AG04449 (cell line): ENCODE data around the gene KIF3B.
A peak's percentile ranks its signal among the peaks of the same experiment; 100 is the strongest.

ENCODE experiments used
- CTCF ChIA-PET: fragments of 350-600 bp; formaldehyde crosslinking; extraction: SDS; loops from one replicate; lab custom pipeline; 2021; ENCODE audit warnings: antibody characterized with exemption; lab: Yijun Ruan, JAX
- POLR2A ChIA-PET: fragments of 400-600, 350-600 bp; formaldehyde crosslinking; extraction: SDS; loops from one replicate; lab custom pipeline; 2020; ENCODE audit warnings: antibody characterized with exemption, inconsistent platforms; lab: Yijun Ruan, JAX
- DNase-seq: peaks from one replicate; pipeline ENCODE4 v3.0.0-alpha.2; 2010; ENCODE audit warnings: low read depth, low spot score
- H3K4me3 ChIP-seq: 2 replicates; pipeline ENCODE4 v1.5.1; 2011; ENCODE audit warnings: low read depth, mild to moderate bottlenecking, control low read depth, low read length
- CTCF ChIP-seq: IDR thresholded peaks from one replicate; pipeline ENCODE4 v1.5.1; 2011; ENCODE audit warnings: mild to moderate bottlenecking, moderate library complexity, low read length, control low read depth, inconsistent platforms; ENCODE audit not compliant: insufficient read depth; ENCODE audit errors: missing control alignments

KIF3B gene

GRCh38 chr20:32357375-32357868 is 80.0 kb downstream of the KIF3B start:
- ChIA-PET POLR2A (interaction anchor here (0.5 to 1.8 kb wide), 7 partner anchors 10 to 386 kb away, joined by 3 to 8 read pairs (median 5); no protein-coding TSS in a partner anchor), CTCF (no interaction called here)
- peak overlapping the region; percentile 91 for H3K4me3 ChIP-seq
- no peak for TF ChIP-seq CTCF
- no peak for DNase-seq

- CTCF ChIA-PET, result no interaction called here
- TF ChIP-seq CTCF, result no peak
- DNase-seq, result peak; percentile 71
- POLR2A ChIA-PET, result interaction anchor here (0.5 to 1.8 kb wide), 7 partner anchors 9 to 386 kb away, joined by 3 to 8 read pairs (median 5); no protein-coding TSS in a partner anchor
- H3K4me3 ChIP-seq, result peak within 1 kb of the TSS; percentile 91
Observed at GRCh38 chr20:32357869-32358631, 80.6 kb downstream of the KIF3B start, which contains the start of gene ASXL1. TSS of gene ASXL1 (plus strand) at chr20:32358331. CDS start at chr20:32358776, 445 bp downstream.

- POLR2A ChIA-PET, result interaction anchor here (1.8 kb wide), 1 partner anchor 16 kb away, joined by 8 read pairs; no protein-coding TSS in a partner anchor
Observed at GRCh38 chr20:32358632-32358882, 81.1 kb downstream of the KIF3B start.

DNA sequence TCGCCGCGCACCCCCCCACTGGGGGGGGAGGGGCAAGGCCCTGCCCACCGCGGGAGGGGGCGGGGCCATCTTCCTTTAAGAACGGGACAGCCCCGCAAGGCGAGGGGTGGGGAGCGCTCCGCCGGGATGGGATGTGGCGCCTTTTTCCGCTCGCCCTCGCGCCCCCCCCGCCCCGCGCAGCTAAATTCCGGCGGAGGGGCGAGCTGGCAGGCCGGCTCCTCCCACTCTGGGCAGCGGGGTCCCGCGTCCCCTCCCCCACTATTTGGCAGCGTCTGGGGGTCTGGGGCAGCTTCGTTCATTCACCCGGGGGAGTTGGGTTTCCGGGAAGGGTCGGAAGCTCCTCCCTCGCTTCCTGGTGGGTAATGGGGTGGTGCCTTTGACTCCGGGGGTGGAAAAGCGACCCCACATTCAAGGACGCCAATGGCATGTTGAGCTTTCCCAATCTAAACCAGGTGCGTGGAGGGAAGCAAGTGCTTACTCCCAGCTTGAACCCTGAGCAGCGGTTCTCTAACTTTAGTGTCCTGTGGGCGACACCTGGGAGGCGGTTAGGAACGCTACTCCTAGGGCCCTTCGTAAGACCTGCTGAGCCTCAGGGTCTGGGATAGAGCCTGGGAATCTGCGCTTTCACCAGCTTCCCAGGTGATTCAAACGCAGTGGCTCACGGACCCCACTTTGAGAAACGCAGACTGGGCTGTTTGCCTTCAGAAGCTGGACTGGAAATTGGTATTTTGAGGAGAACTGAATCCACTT is 81.6 kb downstream of the KIF3B start:
- TF ChIP-seq CTCF, result no peak
- no peak for DNase-seq
- peak overlapping the region; percentile 91 for H3K4me3 ChIP-seq
- ChIA-PET POLR2A (interaction anchor here (0.7 to 1.8 kb wide), 2 partner anchors 12 to 16 kb away, joined by 3 to 8 read pairs; no protein-coding TSS in a partner anchor), CTCF (interaction anchor here (0.9 to 1.8 kb wide), 2 partner anchors 22 to 126 kb away, joined by 4 to 8 read pairs; no protein-coding TSS in a partner anchor)

More at GRCh38 chr20:32358632-32358882, 81.1 kb downstream of the KIF3B start:
- DNase-seq, result no peak
- peak overlapping the region; percentile 91 for H3K4me3 ChIP-seq
- no peak for TF ChIP-seq CTCF
- CTCF ChIA-PET, result interaction anchor here (1.8 kb wide), 1 partner anchor 22 kb away, joined by 8 read pairs; no protein-coding TSS in a partner anchor

DNA sequence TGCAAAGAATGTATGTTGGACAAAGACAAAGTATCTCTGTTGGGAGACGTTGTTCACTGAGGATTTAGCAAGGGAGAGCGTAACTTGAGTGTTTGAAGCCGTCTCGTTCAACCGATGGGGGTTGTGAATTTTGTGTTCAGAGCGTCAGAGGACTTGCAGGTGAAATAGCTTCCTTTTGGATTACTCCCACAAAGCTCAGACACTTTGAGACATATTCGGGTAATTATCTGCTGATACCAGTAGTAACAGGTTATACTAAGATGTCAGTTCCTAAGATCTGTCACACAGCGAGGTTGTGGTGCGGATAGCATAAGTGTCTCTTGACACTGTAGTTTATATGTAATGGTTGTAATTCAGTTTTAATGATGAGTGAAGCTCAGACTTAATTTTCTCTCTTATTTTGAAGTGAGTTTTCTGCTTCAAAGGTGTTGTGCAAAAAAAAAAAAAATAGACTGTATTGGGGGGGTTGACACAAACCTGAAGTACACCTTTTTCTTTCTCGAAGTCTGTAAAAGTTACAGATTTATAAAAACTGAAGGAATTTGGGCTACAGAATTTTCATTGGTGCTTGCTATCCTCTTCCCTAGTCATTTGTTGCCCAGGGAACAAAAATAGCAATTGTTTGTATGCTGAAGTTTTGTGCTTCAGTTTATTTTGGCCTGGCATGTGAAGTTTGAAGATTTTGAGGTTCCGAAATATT is 82.3 kb downstream of the KIF3B start:
- POLR2A ChIA-PET, result interaction anchor here (0.7 kb wide), 1 partner anchor 11 kb away, joined by 3 read pairs; no protein-coding TSS in a partner anchor
- H3K4me3 ChIP-seq, result peak overlapping the region; percentile 91
- CTCF ChIA-PET, result interaction anchor here (0.9 to 1.8 kb wide), 2 partner anchors 23 to 126 kb away, joined by 4 to 8 read pairs; no protein-coding TSS in a partner anchor
- no peak for TF ChIP-seq CTCF
- DNase-seq, result no peak
